GM10847 (cell line): Measurements from ENCODE around the gene PTMA.

Experiments
- POLR2A ChIP-seq: IDR thresholded peaks from 2 replicates; pipeline ENCODE4 v1.6.1; 2011; ENCODE audit not compliant: insufficient read length; ENCODE audit errors: extremely low read depth

The PTMA gene

GRCh38 chr2:231671270-231672050 is 36.9 kb upstream of the PTMA start:
- peak; percentile 95 for TF ChIP-seq POLR2A

- peak; percentile 18 for TF ChIP-seq POLR2A
These were observed 35.5 kb upstream of the PTMA start for GRCh38 chr2:231672617-231673347.

GRCh38 chr2:231673348-231673770 is 35.0 kb upstream of the PTMA start:
- no peak for TF ChIP-seq POLR2A

- TF ChIP-seq POLR2A, result peak; percentile 10
These were observed 33.6 kb upstream of the PTMA start for GRCh38 chr2:231674587-231675338.

GRCh38 chr2:231676243-231676642 is 32.1 kb upstream of the PTMA start:
- no peak for TF ChIP-seq POLR2A

- no peak for TF ChIP-seq POLR2A
These were observed 30.7 kb upstream of the PTMA start for GRCh38 chr2:231677632-231678104.

GRCh38 chr2:231679908-231680284 is 28.4 kb upstream of the PTMA start:
- TF ChIP-seq POLR2A, result no peak

- TF ChIP-seq POLR2A, result peak; percentile 12
These were observed 27.9 kb upstream of the PTMA start for GRCh38 chr2:231680285-231680991.

GRCh38 chr2:231680992-231681852 is 27.1 kb upstream of the PTMA start:
- TF ChIP-seq POLR2A, result peak; percentile 74

- no peak for TF ChIP-seq POLR2A
These were observed 25.6 kb upstream of the PTMA start for GRCh38 chr2:231682603-231683291.

- no peak for TF ChIP-seq POLR2A
These were observed 24.8 kb upstream of the PTMA start for GRCh38 chr2:231683292-231684235.
